ENCODE data around the gene ELF4. TPM values are rescaled to one million over a fixed set of nuclear protein-coding genes. Genes with fewer than 3 reads are reported as not detected.

The ELF4 gene
- total and polyA plus RNA-seq, 3 donors from 2014 or later, result 4.2 to 10.2 (median 5.0) TPM

GRCh38 chrX:130120746-130121504 is 10.6 kb upstream of the ELF4 start:
- H3K4me1 ChIP-seq, result peaks cover 6% of the 10 kb centered on the region
- intact Hi-C loops (cut with DNase I; ENCODE audit: low total_unique reads), result no loop called here
- no peaks in the 10 kb centered on the region for H3K27me3 ChIP-seq
- no peaks in the 10 kb centered on the region for H3K9me3 ChIP-seq
- peak overlapping the region; percentile 31 to 36 for H3K27ac ChIP-seq
- WGBS, 2 donors, result 5 to 11% methylated on average over 22 to 47 of the region's 58 CpGs
- TF ChIP-seq POLR2A (IDR thresholded peaks at IDR 0.05), result no peak
- TF ChIP-seq CTCF (IDR thresholded peaks at IDR 0.05), result peak; percentile 46 to 60 (median 53)
- DNase-seq, result peak; percentile 78
- no peaks in the 10 kb centered on the region for H3K36me3 ChIP-seq (ENCODE audit: low read depth, missing control alignments)
- H3K4me3 ChIP-seq, result peak overlapping the region; percentile 4 to 17

GRCh38 chrX:130120321-130120731 is 10.0 kb upstream of the ELF4 start:
- intact Hi-C loops (cut with DNase I; ENCODE audit: low total_unique reads), result no loop called here
- no peak for DNase-seq
- Histone ChIP-seq H3K36me3 (ENCODE audit: low read depth, missing control alignments) (no peaks in the 10 kb centered on the region), H3K9me3 (no peaks in the 10 kb centered on the region), H3K4me3 (peak overlapping the region; percentile 4 to 17), H3K27ac (peak overlapping the region; percentile 31 to 36), H3K4me1 (peaks cover 6% of the 10 kb centered on the region), H3K27me3 (no peaks in the 10 kb centered on the region)
- 0 to 47% methylated on average over 1 to 12 of the region's 28 CpGs for WGBS, 2 donors
- TF ChIP-seq CTCF (IDR thresholded peaks at IDR 0.05) (no peak), POLR2A (IDR thresholded peaks at IDR 0.05) (no peak)

- no peaks in the 10 kb centered on the region for H3K9me3 ChIP-seq
- H3K4me3 ChIP-seq, result no peak overlapping the region
- no peak overlapping the region for H3K27ac ChIP-seq
- H3K27me3 ChIP-seq, result no peaks in the 10 kb centered on the region
- DNase-seq, result no peak
- H3K36me3 ChIP-seq (ENCODE audit: low read depth, missing control alignments), result no peaks in the 10 kb centered on the region
- 67 to 72% methylated on average over 10 to 14 of the region's 14 CpGs for WGBS, 2 donors
- intact Hi-C loops (cut with DNase I; ENCODE audit: low total_unique reads), result no loop called here
- H3K4me1 ChIP-seq, result peaks cover 6% of the 10 kb centered on the region
- no peak for TF ChIP-seq POLR2A (IDR thresholded peaks at IDR 0.05)
- TF ChIP-seq CTCF (IDR thresholded peaks at IDR 0.05), result no peak
Measured at GRCh38 chrX:130119312-130119898, 9.1 kb upstream of the ELF4 start.

- DNase-seq, result no peak
- intact Hi-C loops (cut with DNase I; ENCODE audit: low total_unique reads), result no loop called here
- Histone ChIP-seq H3K27me3 (no peaks in the 10 kb centered on the region), H3K27ac (no peak overlapping the region), H3K36me3 (ENCODE audit: low read depth, missing control alignments) (no peaks in the 10 kb centered on the region), H3K4me3 (no peak overlapping the region), H3K4me1 (peaks cover 6% of the 10 kb centered on the region), H3K9me3 (no peaks in the 10 kb centered on the region)
- no peak for TF ChIP-seq POLR2A (IDR thresholded peaks at IDR 0.05)
- TF ChIP-seq CTCF (IDR thresholded peaks at IDR 0.05), result no peak
- 46 to 49% methylated on average over 14 to 20 of the region's 21 CpGs for WGBS, 2 donors
Measured at GRCh38 chrX:130118441-130119311, 8.4 kb upstream of the ELF4 start.

Data from testis (tissue), 3 donors.